NCI-H1436 treated with DMSO at 0.1 percent for 48 hours (cell line): ENCODE data around the gene KCNMB1.

Experiments
- DNase-seq: peaks from one replicate; lab custom pipeline; 2025; lab: John Stamatoyannopoulos, UW

KCNMB1 gene

GRCh38 chr5:170388818-170389549, at the start of gene KCNMB1:
TSS of gene KCNMB1 (minus strand) at chr5:170389367. CDS start at chr5:170385447, 3,920 bp downstream.
- DNase-seq: no peak

- no peak for DNase-seq
Measured at GRCh38 chr5:170438581-170438980, 49.4 kb upstream of the KCNMB1 start.

GRCh38 chr5:170437621-170438375, 48.6 kb upstream of the KCNMB1 start:
- no peak for DNase-seq

GRCh38 chr5:170436335-170436734, 47.2 kb upstream of the KCNMB1 start:
- DNase-seq: no peak

- DNase-seq: no peak
Measured at GRCh38 chr5:170434966-170435605, 45.9 kb upstream of the KCNMB1 start.

GRCh38 chr5:170432669-170433068, 43.5 kb upstream of the KCNMB1 start:
- DNase-seq: no peak

GRCh38 chr5:170431571-170431970, 42.4 kb upstream of the KCNMB1 start:
- DNase-seq: no peak

- no peak for DNase-seq
Measured at GRCh38 chr5:170430866-170431437, 41.8 kb upstream of the KCNMB1 start.

GRCh38 chr5:170430256-170430655, 41.1 kb upstream of the KCNMB1 start:
- no peak for DNase-seq

GRCh38 chr5:170429014-170429413, 39.8 kb upstream of the KCNMB1 start:
- no peak for DNase-seq

GRCh38 chr5:170427672-170428236, 38.6 kb upstream of the KCNMB1 start:
- DNase-seq: no peak

GRCh38 chr5:170426786-170427185, 37.6 kb upstream of the KCNMB1 start:
- no peak for DNase-seq

- no peak for DNase-seq
Measured at GRCh38 chr5:170426149-170426767, 37.1 kb upstream of the KCNMB1 start.

GRCh38 chr5:170425731-170426130, 36.6 kb upstream of the KCNMB1 start:
- DNase-seq: no peak

- no peak for DNase-seq
Measured at GRCh38 chr5:170424629-170425028, 35.5 kb upstream of the KCNMB1 start.

- no peak for DNase-seq
Measured at GRCh38 chr5:170423692-170424091, 34.5 kb upstream of the KCNMB1 start.

GRCh38 chr5:170421826-170422225, 32.7 kb upstream of the KCNMB1 start:
- no peak for DNase-seq

GRCh38 chr5:170420806-170421412, 31.7 kb upstream of the KCNMB1 start:
- no peak for DNase-seq

- no peak for DNase-seq
Measured at GRCh38 chr5:170419643-170420042, 30.5 kb upstream of the KCNMB1 start.

GRCh38 chr5:170418736-170419135, 29.6 kb upstream of the KCNMB1 start:
- no peak for DNase-seq

- no peak for DNase-seq
Measured at GRCh38 chr5:170416526-170416925, 27.4 kb upstream of the KCNMB1 start.
